HCT116 (cell line): ENCODE data around the gene UQCRHL. TPM values are rescaled to one million over a fixed set of nuclear protein-coding genes. Genes with fewer than 3 reads are reported as not detected.

Experiments
- ATAC-seq: fragments of 200-7000 bp; cut with Tn5 transposase; 2 replicates; pipeline ENCODE4 v1.9.1; 2020; ENCODE audit warnings: mild to moderate bottlenecking, moderate library complexity
- BruUV-seq: library from RNA; stranded (reverse); fragments of 400-500 nt; replicated peaks from 2 replicates; lab custom pipeline; 2021; lab: Mats Ljungman, UMichigan
- CTCF ChIA-PET: fragments of 300-600 bp; sonication (Branson Sonifier 250); formaldehyde crosslinking; loops from one replicate; lab custom pipeline; 2021; ENCODE audit warnings: antibody characterized with exemption; lab: Charles Lee
- POLR2A ChIA-PET: fragments of 300-600, 350-600 bp; sonication (Branson Sonifier 250); formaldehyde crosslinking; loops from one replicate; lab custom pipeline; 2021; ENCODE audit warnings: antibody characterized with exemption; lab: Charles Lee
- RAD21 ChIA-PET, 2 experiments: fragments of 300-600 bp; sonication (Branson Sonifier 250); formaldehyde crosslinking; loops; one replicate each; lab custom pipeline; 2023; ENCODE audit warnings: low total read pairs in 2 of 2; ENCODE audit not compliant: uncharacterized antibody in 2 of 2, unreplicated experiment in 2 of 2, low non-redundant PET in 1 of 2; lab: Charles Lee
- DNase-seq: peaks from one replicate; pipeline ENCODE4 v3.0.0-alpha.2; 2010; ENCODE audit warnings: low read depth, low spot score
- H2AFZ ChIP-seq: fragments of 200-600 bp; shearing (Covaris generic), sonication (generic); 2 replicates; pipeline ENCODE4 v1.6.1; 2017; ENCODE audit warnings: low read depth, mixed run types, mixed read lengths, antibody characterized with exemption, low read length; ENCODE audit not compliant: poor library complexity, severe bottlenecking
- H3K27ac ChIP-seq: 2 replicates; pipeline ENCODE4 v1.5.1; 2012; ENCODE audit warnings: low read depth, low read length
- H3K27me3 ChIP-seq: fragments of 200-600 bp; sonication (generic); 2 replicates; pipeline ENCODE4 v1.6.1; 2016; ENCODE audit warnings: mixed run types, low read length, mixed read lengths; ENCODE audit not compliant: insufficient read depth
- H3K36me3 ChIP-seq, 2 experiments: fragments of 200-500 bp in 1 of 2; fragments of 200-600 bp in 1 of 2; sonication (Bioruptor generic) in 1 of 2; sonication (generic) in 1 of 2; 2 replicates each; pipeline versions ENCODE4 v1.5.1 to v1.6.1; 2014 to 2016; ENCODE audit warnings: low read length in 2 of 2, inconsistent platforms in 1 of 2, mixed read lengths in 1 of 2, mixed run types in 1 of 2; ENCODE audit not compliant: insufficient read depth in 2 of 2, control insufficient read depth in 1 of 2
- H3K4me1 ChIP-seq, 2 experiments: fragments of 200-600 bp in 1 of 2; sonication (generic) in 1 of 2; 2 replicates each; pipeline versions ENCODE4 v1.5.1 to v1.6.1; 2012 to 2017; ENCODE audit warnings: low read length in 2 of 2, inconsistent platforms in 1 of 2, mild to moderate bottlenecking in 1 of 2, mixed read lengths in 1 of 2, mixed run types in 1 of 2, moderate library complexity in 1 of 2; ENCODE audit not compliant: insufficient read depth in 2 of 2, control insufficient read depth in 1 of 2
- H3K4me2 ChIP-seq: fragments of 200-600 bp; sonication (generic); 2 replicates; pipeline ENCODE4 v1.6.1; 2017; ENCODE audit warnings: mixed run types, low read length, mixed read lengths
- H3K4me3 ChIP-seq, 2 experiments: fragments of 200-600 bp in 1 of 2; sonication (generic) in 1 of 2; replicated peaks in 1 of 2; 2 replicates each; pipeline ENCODE4 v1.5.1; 2011 to 2016; ENCODE audit warnings: low read length in 2 of 2, control low read depth in 1 of 2, low read depth in 1 of 2, mild to moderate bottlenecking in 1 of 2, mixed read lengths in 1 of 2, mixed run types in 1 of 2
- H3K79me2 ChIP-seq: fragments of 200-600 bp; sonication (generic); 2 replicates; pipeline ENCODE4 v1.6.1; 2017; ENCODE audit warnings: mild to moderate bottlenecking, mixed run types, low read length, moderate library complexity, mixed read lengths; ENCODE audit not compliant: insufficient read depth
- H3K9ac ChIP-seq: fragments of 200-600 bp; sonication (generic); 2 replicates; pipeline ENCODE4 v1.6.1; 2016; ENCODE audit warnings: low read length, mixed read lengths
- H3K9me2 ChIP-seq: fragments of 200-600 bp; sonication (generic), shearing (Covaris generic); 2 replicates; pipeline ENCODE4 v1.6.1; 2017; ENCODE audit warnings: mixed run types, mild to moderate bottlenecking, moderate library complexity; ENCODE audit not compliant: insufficient read depth
- H3K9me3 ChIP-seq, 2 experiments: fragments of 200-500 bp in 1 of 2; fragments of 200-600 bp in 1 of 2; sonication (Bioruptor generic) in 1 of 2; sonication (generic) in 1 of 2; 2 replicates each; pipeline ENCODE4 v1.6.1; 2014 to 2017; ENCODE audit warnings: low read length in 2 of 2, mixed read lengths in 2 of 2, inconsistent platforms in 1 of 2, low read depth in 1 of 2, mild to moderate bottlenecking in 1 of 2, mixed run types in 1 of 2, moderate library complexity in 1 of 2; ENCODE audit not compliant: control insufficient read depth in 1 of 2, insufficient read depth in 1 of 2
- H4K20me1 ChIP-seq: fragments of 200-600 bp; sonication (generic), shearing (Covaris generic); 2 replicates; pipeline ENCODE4 v1.6.1; 2017; ENCODE audit warnings: mixed run types, mild to moderate bottlenecking, moderate library complexity; ENCODE audit not compliant: insufficient read depth
- ATF3 ChIP-seq: IDR thresholded peaks from 2 replicates; pipeline ENCODE4 v1.6.1; 2012
- CEBPB ChIP-seq: IDR thresholded peaks from 2 replicates; pipeline ENCODE4 v1.6.1; 2012; ENCODE audit warnings: low read depth
- CTCF ChIP-seq, 3 experiments: fragments of 200-600 bp in 1 of 3; sonication (generic) in 1 of 3; IDR thresholded peaks in 2 of 3; conservative IDR thresholded peaks in 1 of 3; 2 replicates each; pipeline ENCODE4 v1.5.1; 2012 to 2017; ENCODE audit warnings: low read depth in 2 of 3, low read length in 2 of 3, antibody characterized with exemption in 1 of 3, borderline replicate concordance in 1 of 3, control low read depth in 1 of 3, mild to moderate bottlenecking in 1 of 3, mixed read lengths in 1 of 3, mixed run types in 1 of 3, moderate library complexity in 1 of 3; ENCODE audit not compliant: insufficient read depth in 1 of 3
- ELF1 ChIP-seq: IDR thresholded peaks from 2 replicates; pipeline ENCODE4 v1.6.1; 2012; ENCODE audit warnings: low read depth, borderline replicate concordance
- JUND ChIP-seq: IDR thresholded peaks from 2 replicates; pipeline ENCODE4 v1.6.1; 2012
- RAD21 ChIP-seq: IDR thresholded peaks from 2 replicates; pipeline ENCODE4 v1.6.1; 2012; ENCODE audit warnings: low read depth, mild to moderate bottlenecking
- REST ChIP-seq: IDR thresholded peaks from 2 replicates; pipeline ENCODE4 v1.6.1; 2012; ENCODE audit warnings: low read depth
- SIN3A ChIP-seq: IDR thresholded peaks from 2 replicates; pipeline ENCODE4 v1.6.1; 2012; ENCODE audit warnings: low read depth
- SP1 ChIP-seq: IDR thresholded peaks from 2 replicates; pipeline ENCODE4 v1.6.1; 2012; ENCODE audit warnings: low read depth
- SRF ChIP-seq: IDR thresholded peaks from 2 replicates; pipeline ENCODE4 v1.6.1; 2012; ENCODE audit warnings: low read depth
- TCF7L2 ChIP-seq: IDR thresholded peaks from 2 replicates; pipeline ENCODE4 v1.7.0; 2011; ENCODE audit warnings: borderline replicate concordance, inconsistent platforms; ENCODE audit not compliant: insufficient read depth, insufficient read length; ENCODE audit errors: extremely low read depth
- YY1 ChIP-seq: IDR thresholded peaks from 2 replicates; pipeline ENCODE4 v1.6.1; 2011; ENCODE audit warnings: low read length, low read depth, moderate library complexity, mild to moderate bottlenecking; ENCODE audit not compliant: insufficient replicate concordance; ENCODE audit errors: extremely low read depth
- ZFX ChIP-seq: fragments of 450-650 bp; IDR thresholded peaks from 2 replicates; pipeline ENCODE4 v1.6.1; 2017
- ZNF274 ChIP-seq: fragments of 200-500 bp; sonication (Bioruptor generic); IDR thresholded peaks from 2 replicates; pipeline ENCODE4 v1.6.1; 2014; ENCODE audit warnings: mild to moderate bottlenecking, low read depth, low read length, inconsistent platforms
- intact Hi-C: fragments of 100-400 bp; cut with micrococcal nuclease; formaldehyde crosslinking; loops from 2 replicates; pipeline ENCODE4 v1.10.0; 2022
- total RNA-seq: library from RNA; stranded (reverse); gene quantifications from one replicate; pipeline ENCODE4 v1.2.1, GENCODE V29; 2021; ENCODE audit not compliant: unreplicated experiment
- TF ChIP-seq, protein P1 (sequence below): IDR thresholded peaks from 2 replicates; pipeline ENCODE4 v1.6.1; 2011; ENCODE audit warnings: mild to moderate bottlenecking, low read length, moderate library complexity; ENCODE audit not compliant: insufficient replicate concordance; ENCODE audit errors: extremely low read depth

UQCRHL gene
- total RNA-seq, 1 experiment from 2014 or later = 2.5 TPM

GRCh38 chr1:15830258-15830657 lies 22.8 kb upstream of the UQCRHL start:
- ChIA-PET CTCF (interaction anchor here (1.9 kb wide), 1 partner anchor 27 kb away, joined by 6 read pairs; no protein-coding TSS in a partner anchor), POLR2A (no interaction called here), RAD21 (no interaction called here)
- H3K9me2 ChIP-seq = no peaks in the 10 kb centered on the region
- H3K4me2 ChIP-seq = no peak overlapping the region
- no peaks in the 10 kb centered on the region for H3K9me3 ChIP-seq
- no peak overlapping the region for H3K27ac ChIP-seq
- H3K36me3 ChIP-seq = no peaks in the 10 kb centered on the region
- no peaks in the 10 kb centered on the region for H3K79me2 ChIP-seq
- DNase-seq = no peak
- ATAC-seq = no peak
- H3K4me1 ChIP-seq = peaks cover 13 to 42% of the 10 kb centered on the region in 2 experiments
- no peaks in the 10 kb centered on the region for H3K27me3 ChIP-seq
- H3K4me3 ChIP-seq = no peak overlapping the region
- H2AFZ ChIP-seq = no peak overlapping the region
- no peak overlapping the region for H3K9ac ChIP-seq
- no peak for TF ChIP-seq JUND
- no peak for TF ChIP-seq ATF3
- no peak for TF ChIP-seq CEBPB
- no peak for TF ChIP-seq CTCF (IDR thresholded peaks at IDR 0.05 in 2 of 3, conservative IDR thresholded peaks at IDR 0.05 in 1 of 3; ENCODE audit: borderline replicate concordance in 1 of 3, insufficient read depth in 1 of 3, low read depth in 2 of 3, low read length in 2 of 3)
- TF ChIP-seq YY1 = no peak
- no peak for TF ChIP-seq ZFX
- TF ChIP-seq, protein P1, sequence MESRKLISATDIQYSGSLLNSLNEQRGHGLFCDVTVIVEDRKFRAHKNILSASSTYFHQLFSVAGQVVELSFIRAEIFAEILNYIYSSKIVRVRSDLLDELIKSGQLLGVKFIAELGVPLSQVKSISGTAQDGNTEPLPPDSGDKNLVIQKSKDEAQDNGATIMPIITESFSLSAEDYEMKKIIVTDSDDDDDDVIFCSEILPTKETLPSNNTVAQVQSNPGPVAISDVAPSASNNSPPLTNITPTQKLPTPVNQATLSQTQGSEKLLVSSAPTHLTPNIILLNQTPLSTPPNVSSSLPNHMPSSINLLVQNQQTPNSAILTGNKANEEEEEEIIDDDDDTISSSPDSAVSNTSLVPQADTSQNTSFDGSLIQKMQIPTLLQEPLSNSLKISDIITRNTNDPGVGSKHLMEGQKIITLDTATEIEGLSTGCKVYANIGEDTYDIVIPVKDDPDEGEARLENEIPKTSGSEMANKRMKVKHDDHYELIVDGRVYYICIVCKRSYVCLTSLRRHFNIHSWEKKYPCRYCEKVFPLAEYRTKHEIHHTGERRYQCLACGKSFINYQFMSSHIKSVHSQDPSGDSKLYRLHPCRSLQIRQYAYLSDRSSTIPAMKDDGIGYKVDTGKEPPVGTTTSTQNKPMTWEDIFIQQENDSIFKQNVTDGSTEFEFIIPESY = no peak
- no peak for TF ChIP-seq ZNF274
- TF ChIP-seq SP1 = no peak
- no peak for TF ChIP-seq REST
- no peak for TF ChIP-seq SIN3A
- TF ChIP-seq TCF7L2 = no peak
- no peak for TF ChIP-seq ELF1
- no peak for TF ChIP-seq SRF
- TF ChIP-seq RAD21 = no peak
- no TSS peak for BruUV-seq
- no peaks in the 10 kb centered on the region for H4K20me1 ChIP-seq
- intact Hi-C loops = no loop called here
